Muscle layer of colon (tissue), 2 donors: ENCODE results near the gene LDHAL6A.
"Not testable (repeated sequence)": the region's sequence is repeated elsewhere in the genome, so short reads cannot be mapped to it uniquely, and the experiment has no call there.

Experiments
- H3K27ac ChIP-seq: one replicate; pipeline ENCODE4 v1.7.0; 2013; ENCODE audit warnings: low read depth, mild to moderate bottlenecking, low read length, moderate library complexity
- H3K27me3 ChIP-seq, 2 donors: one replicate each; pipeline ENCODE4 v1.7.0; 2013; ENCODE audit warnings: low read length in 2 of 2, mild to moderate bottlenecking in 2 of 2; ENCODE audit not compliant: insufficient read depth in 2 of 2, control insufficient read depth in 1 of 2
- H3K36me3 ChIP-seq: one replicate; pipeline ENCODE4 v1.7.0; 2013; ENCODE audit warnings: mild to moderate bottlenecking, low read length; ENCODE audit not compliant: insufficient read depth
- H3K4me1 ChIP-seq: one replicate; pipeline ENCODE4 v1.7.0; 2013; ENCODE audit warnings: mild to moderate bottlenecking, low read length; ENCODE audit not compliant: insufficient read depth
- H3K4me3 ChIP-seq, 2 donors: one replicate each; pipeline ENCODE4 v1.7.0; 2013; ENCODE audit warnings: low read length in 2 of 2, low read depth in 1 of 2, mild to moderate bottlenecking in 1 of 2, moderate library complexity in 1 of 2
- H3K9ac ChIP-seq: one replicate; pipeline ENCODE4 v1.7.0; 2013; ENCODE audit warnings: low read length
- H3K9me3 ChIP-seq: one replicate; pipeline ENCODE4 v1.7.0; 2013; ENCODE audit warnings: mild to moderate bottlenecking, low read length
- donor health status: abdominal sarcoma.
- donor health status: Adenocarcinoma of cecum.

Gene LDHAL6A

GRCh38 chr11:18455686-18456372 is at the start of gene LDHAL6A:
LDHAL6A (plus strand) TSS chr11:18455856; CDS start chr11:18456681, 825 bp downstream.
- Histone ChIP-seq H3K27ac (no peak within 1 kb of the TSS), H3K9ac (no peak within 1 kb of the TSS), H3K4me3 (no peak within 1 kb of the TSS), H3K27me3 (no peaks in the 10 kb centered on the region), H3K9me3 (no peaks in the 10 kb centered on the region), H3K4me1 (no peaks in the 10 kb centered on the region), H3K36me3 (no peaks in the 10 kb centered on the region)

DNA sequence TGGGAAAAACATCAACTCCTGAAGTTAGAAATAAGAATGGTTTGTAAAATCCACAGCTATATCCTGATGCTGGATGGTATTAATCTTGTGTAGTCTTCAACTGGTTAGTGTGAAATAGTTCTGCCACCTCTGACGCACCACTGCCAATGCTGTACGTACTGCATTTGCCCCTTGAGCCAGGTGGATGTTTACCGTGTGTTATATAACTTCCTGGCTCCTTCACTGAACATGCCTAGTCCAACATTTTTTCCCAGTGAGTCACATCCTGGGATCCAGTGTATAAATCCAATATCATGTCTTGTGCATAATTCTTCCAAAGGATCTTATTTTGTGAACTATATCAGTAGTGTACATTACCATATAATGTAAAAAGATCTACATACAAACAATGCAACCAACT is 48.3 kb upstream of the LDHAL6A start:
- H3K36me3 ChIP-seq: peaks cover 52% of the 10 kb centered on the region
- not testable (repeated sequence) for H3K9me3 ChIP-seq, H3K9ac ChIP-seq, H3K27me3 ChIP-seq, H3K4me1 ChIP-seq, H3K4me3 ChIP-seq, H3K27ac ChIP-seq

- no peak overlapping the region for H3K4me3 ChIP-seq
- H3K27ac ChIP-seq: no peak overlapping the region
Observed at GRCh38 chr11:18408558-18409291, 46.9 kb upstream of the LDHAL6A start.

GRCh38 chr11:18416459-18416858 is 39.2 kb upstream of the LDHAL6A start:
- Histone ChIP-seq H3K27me3 (no peaks in the 10 kb centered on the region), H3K36me3 (no peaks in the 10 kb centered on the region), H3K9me3 (no peaks in the 10 kb centered on the region), H3K4me3 (no peak overlapping the region), H3K9ac (no peak overlapping the region), H3K27ac (no peak overlapping the region), H3K4me1 (no peaks in the 10 kb centered on the region)

More at GRCh38 chr11:18408558-18409291, 46.9 kb upstream of the LDHAL6A start:
- H3K9ac ChIP-seq: no peak overlapping the region
- H3K27me3 ChIP-seq: no peaks in the 10 kb centered on the region
- H3K9me3 ChIP-seq: no peaks in the 10 kb centered on the region
- peaks cover 39% of the 10 kb centered on the region for H3K36me3 ChIP-seq
- H3K4me1 ChIP-seq: peaks cover 7% of the 10 kb centered on the region

DNA sequence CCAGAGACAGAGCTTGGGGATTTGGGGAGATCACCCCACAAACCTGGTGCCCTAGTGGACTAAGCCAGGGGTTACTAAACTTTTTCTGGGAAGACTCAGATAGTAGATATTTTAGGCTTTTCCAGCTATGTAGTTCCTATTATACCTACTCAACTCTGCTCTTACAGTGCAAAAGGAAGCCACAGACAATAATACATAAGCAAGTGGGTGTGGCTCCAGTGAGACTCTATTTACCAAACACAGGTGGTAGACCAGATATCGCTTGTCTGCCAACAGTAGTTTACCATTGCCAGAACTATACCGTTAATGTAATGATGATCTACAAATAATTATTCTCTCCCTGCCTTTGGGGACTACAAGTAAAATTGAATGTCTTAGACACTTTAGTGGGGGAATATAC is 36.6 kb upstream of the LDHAL6A start:
- no peak overlapping the region for H3K4me3 ChIP-seq
- no peaks in the 10 kb centered on the region for H3K27me3 ChIP-seq
- no peaks in the 10 kb centered on the region for H3K36me3 ChIP-seq
- no peak overlapping the region for H3K27ac ChIP-seq
- H3K9ac ChIP-seq: no peak overlapping the region
- H3K9me3 ChIP-seq: no peaks in the 10 kb centered on the region
- no peaks in the 10 kb centered on the region for H3K4me1 ChIP-seq

DNA sequence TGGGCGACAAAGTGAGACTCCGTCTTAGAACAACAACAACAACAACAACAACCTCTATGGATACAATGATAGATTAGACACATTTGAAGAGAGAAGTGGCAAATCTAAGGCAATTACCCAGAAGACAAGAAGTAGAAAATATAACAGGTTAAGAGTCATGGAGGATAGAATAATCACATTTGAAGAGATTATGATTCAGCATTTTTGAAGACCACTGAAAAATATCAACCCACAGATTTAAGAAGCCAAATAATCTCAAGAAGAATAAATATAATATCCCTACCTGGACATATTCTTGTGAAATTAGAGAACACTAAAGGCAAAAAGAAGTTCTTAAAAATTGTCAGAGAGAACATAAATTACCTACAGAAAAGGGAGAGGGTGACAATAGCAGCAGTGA is 35.6 kb upstream of the LDHAL6A start:
- no peaks in the 10 kb centered on the region for H3K9me3 ChIP-seq
- H3K4me3 ChIP-seq: no peak overlapping the region
- no peak overlapping the region for H3K9ac ChIP-seq
- H3K27me3 ChIP-seq: no peaks in the 10 kb centered on the region
- no peaks in the 10 kb centered on the region for H3K4me1 ChIP-seq
- H3K27ac ChIP-seq: no peak overlapping the region
- no peaks in the 10 kb centered on the region for H3K36me3 ChIP-seq

DNA sequence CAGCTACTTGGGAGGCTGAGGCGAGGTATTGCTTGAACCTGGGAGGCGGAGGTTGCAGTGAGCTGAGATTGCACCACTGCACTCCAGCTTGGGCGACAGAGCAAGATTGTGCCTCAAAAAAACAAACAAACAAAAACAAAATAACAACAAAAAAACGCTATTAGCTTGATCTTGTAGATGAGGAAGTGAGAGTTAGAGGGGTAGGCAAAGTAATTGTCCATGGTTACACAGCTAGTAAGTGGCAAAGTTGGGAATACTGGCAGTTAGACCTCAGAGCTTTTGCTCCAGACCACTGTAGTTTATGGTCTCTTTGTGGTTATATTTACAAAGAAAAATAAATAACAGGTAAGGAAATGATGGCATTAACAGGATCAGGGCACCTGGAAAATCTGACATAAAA is 28.4 kb upstream of the LDHAL6A start:
- no peak overlapping the region for H3K9ac ChIP-seq
- no peak overlapping the region for H3K27ac ChIP-seq
- no peaks in the 10 kb centered on the region for H3K9me3 ChIP-seq
- no peak overlapping the region for H3K4me3 ChIP-seq
- H3K36me3 ChIP-seq: no peaks in the 10 kb centered on the region
- H3K4me1 ChIP-seq: no peaks in the 10 kb centered on the region
- H3K27me3 ChIP-seq: no peaks in the 10 kb centered on the region

GRCh38 chr11:18429332-18429731 is 26.3 kb upstream of the LDHAL6A start:
- H3K27ac ChIP-seq: no peak overlapping the region
- no peaks in the 10 kb centered on the region for H3K36me3 ChIP-seq
- H3K9ac ChIP-seq: no peak overlapping the region
- H3K27me3 ChIP-seq: no peaks in the 10 kb centered on the region
- no peak overlapping the region for H3K4me3 ChIP-seq
- H3K9me3 ChIP-seq: no peaks in the 10 kb centered on the region
- H3K4me1 ChIP-seq: no peaks in the 10 kb centered on the region

- no peaks in the 10 kb centered on the region for H3K4me1 ChIP-seq
Observed at GRCh38 chr11:18438691-18439090, 17.0 kb upstream of the LDHAL6A start.

GRCh38 chr11:18449251-18449650 is 6.4 kb upstream of the LDHAL6A start:
- Histone ChIP-seq H3K9ac (no peak overlapping the region), H3K27ac (no peak overlapping the region), H3K4me1 (no peaks in the 10 kb centered on the region), H3K9me3 (no peaks in the 10 kb centered on the region), H3K36me3 (no peaks in the 10 kb centered on the region), H3K4me3 (no peak overlapping the region), H3K27me3 (no peaks in the 10 kb centered on the region)

More at GRCh38 chr11:18438691-18439090, 17.0 kb upstream of the LDHAL6A start:
- Histone ChIP-seq H3K27me3 (no peaks in the 10 kb centered on the region), H3K36me3 (no peaks in the 10 kb centered on the region), H3K4me3 (no peak overlapping the region), H3K27ac (no peak overlapping the region), H3K9ac (no peak overlapping the region), H3K9me3 (no peaks in the 10 kb centered on the region)

- Histone ChIP-seq H3K9ac (no peak overlapping the region), H3K4me1 (no peaks in the 10 kb centered on the region), H3K36me3 (no peaks in the 10 kb centered on the region), H3K4me3 (no peak overlapping the region), H3K9me3 (no peaks in the 10 kb centered on the region), H3K27ac (no peak overlapping the region), H3K27me3 (no peaks in the 10 kb centered on the region)
Observed at GRCh38 chr11:18452927-18453326, 2.7 kb upstream of the LDHAL6A start.

- H3K36me3 ChIP-seq: no peaks in the 10 kb centered on the region
- H3K4me1 ChIP-seq: no peaks in the 10 kb centered on the region
- H3K27ac ChIP-seq: no peak overlapping the region
- H3K9me3 ChIP-seq: no peaks in the 10 kb centered on the region
- H3K4me3 ChIP-seq: no peak overlapping the region
- H3K27me3 ChIP-seq: no peaks in the 10 kb centered on the region
- H3K9ac ChIP-seq: no peak overlapping the region
Observed at GRCh38 chr11:18457450-18457849, 1.8 kb downstream of the LDHAL6A start.
